GM19035 (cell line): ENCODE measurements around the gene SPTLC2.

Experiments
- ATAC-seq: cut with Tn5 transposase; IDR thresholded peaks from one replicate; pipeline ENCODE4 v1.9.1; 2021; ENCODE audit not compliant: unreplicated experiment

The SPTLC2 gene

DNA sequence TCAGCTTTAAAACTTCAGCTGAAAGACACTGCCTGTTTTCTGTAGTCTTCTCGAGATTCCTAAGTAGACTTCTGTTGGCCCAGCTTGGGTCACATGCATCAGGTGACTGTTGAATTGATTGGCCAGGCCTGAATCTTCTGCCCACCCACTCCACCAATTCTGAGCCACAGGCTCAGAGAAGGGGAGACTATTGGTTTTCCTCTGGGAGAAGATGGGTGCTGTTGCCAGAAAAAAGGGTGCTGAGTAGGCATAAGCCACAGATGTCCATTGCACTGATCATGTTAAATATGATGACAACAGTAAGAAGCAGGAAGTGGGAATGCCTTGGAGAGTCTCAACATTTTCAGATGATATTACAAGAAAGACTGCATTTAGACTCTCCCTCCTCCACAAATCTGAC, 6.8 kb upstream of the SPTLC2 start:
- ATAC-seq = no peak

DNA sequence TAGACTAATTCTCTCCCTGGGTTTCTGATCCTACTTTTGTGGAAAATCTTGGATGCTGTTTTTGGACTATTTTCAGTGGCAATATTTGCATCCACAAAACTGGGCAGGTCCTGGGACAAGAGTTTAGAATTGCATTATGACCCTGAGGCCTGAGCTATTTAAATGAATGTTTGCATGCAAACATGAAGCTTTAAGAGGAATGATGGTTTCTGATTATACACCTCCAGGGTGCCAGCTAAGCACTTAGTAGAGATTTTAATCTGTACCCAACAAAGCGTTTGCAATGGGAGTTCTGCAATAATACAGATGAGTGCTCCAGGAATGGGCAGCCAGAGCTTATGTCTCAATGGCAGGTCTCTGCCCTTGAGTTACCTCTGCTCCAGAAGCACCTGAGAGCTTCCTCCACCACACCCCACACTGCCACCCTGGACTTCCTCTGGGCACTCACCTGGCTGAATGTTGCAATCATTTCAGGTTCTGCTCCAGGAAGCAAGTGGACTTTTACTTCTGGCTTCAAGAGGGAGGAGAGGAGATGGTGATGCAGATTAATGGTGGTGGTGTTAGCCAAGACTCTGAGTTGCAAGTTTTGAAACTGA, 6.0 kb upstream of the SPTLC2 start:
- no peak for ATAC-seq

DNA sequence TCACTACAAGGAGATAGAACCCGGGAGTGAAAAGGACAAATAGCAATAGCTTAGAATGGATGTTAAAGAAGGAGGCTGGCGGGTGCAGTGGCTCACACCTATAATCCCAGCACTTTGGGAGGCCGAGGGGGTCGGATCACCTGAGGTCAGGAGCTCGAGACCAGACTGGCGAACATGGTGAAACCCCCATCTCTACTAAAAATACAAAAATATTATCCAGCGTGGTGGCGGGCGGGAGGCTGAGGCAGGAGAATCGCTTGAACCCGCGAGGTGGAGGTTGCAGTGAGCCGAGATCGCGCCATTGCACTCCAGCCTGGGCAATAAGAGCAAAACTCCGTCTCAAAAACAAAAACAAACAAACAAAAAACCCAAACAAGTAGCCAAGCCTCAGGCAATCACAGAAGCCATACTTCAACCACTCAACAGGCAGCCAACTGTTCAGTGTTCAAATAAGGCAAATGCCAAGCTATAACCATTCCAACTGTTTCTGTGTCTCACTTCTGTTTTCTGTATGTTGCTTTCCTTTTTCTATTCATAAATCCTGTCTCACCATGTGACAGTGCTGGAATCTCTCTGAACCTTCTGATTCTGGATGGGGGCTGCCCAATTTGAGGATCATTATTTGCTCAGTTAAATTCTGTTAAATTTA, 3.9 kb upstream of the SPTLC2 start:
- no peak for ATAC-seq

DNA sequence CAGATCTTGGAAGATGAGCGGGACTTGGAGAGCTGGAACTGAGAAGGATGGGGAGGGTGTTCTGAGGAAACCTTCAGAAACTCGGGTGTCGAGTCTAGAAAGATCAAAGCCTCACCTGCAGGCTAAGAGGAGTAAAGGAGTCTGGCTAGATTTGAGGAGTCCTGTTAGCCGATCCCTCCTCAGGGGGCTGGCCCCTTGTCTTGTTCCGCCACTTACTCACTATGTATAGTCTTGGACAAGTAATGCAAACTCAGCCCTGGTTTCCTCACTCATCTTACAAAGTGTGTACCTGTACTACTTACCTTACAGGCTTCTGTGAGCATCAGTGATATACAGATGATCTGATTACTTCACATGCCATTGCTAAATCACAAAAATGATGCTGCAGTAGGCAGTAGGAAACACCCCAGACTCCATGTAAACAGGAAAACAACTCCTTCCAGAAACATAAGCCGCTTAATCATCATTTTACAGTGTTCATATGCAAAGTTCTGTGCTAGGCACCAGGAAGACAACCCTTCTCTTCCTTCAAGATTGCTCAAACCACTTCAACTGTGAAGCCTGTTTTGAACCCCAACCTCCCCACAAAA, 2.0 kb upstream of the SPTLC2 start:
- no peak for ATAC-seq

DNA sequence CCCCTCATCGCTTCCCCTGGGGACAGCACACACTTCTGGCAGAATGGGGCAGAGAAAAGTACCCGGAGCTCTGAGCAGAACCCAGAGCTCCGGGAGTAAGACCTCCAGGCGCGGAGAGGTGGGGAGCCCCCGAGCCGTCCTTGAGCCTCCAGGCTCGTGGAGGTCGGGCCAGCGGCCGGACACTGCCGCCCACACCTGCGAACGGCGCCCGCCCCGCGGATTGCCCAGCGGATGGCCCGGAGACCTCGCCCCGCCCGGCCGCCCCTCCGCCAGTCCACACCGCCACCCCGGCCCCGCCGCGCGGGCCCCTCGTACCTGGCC, 344 bp downstream of the SPTLC2 start:
- peak; percentile 27 for ATAC-seq

DNA sequence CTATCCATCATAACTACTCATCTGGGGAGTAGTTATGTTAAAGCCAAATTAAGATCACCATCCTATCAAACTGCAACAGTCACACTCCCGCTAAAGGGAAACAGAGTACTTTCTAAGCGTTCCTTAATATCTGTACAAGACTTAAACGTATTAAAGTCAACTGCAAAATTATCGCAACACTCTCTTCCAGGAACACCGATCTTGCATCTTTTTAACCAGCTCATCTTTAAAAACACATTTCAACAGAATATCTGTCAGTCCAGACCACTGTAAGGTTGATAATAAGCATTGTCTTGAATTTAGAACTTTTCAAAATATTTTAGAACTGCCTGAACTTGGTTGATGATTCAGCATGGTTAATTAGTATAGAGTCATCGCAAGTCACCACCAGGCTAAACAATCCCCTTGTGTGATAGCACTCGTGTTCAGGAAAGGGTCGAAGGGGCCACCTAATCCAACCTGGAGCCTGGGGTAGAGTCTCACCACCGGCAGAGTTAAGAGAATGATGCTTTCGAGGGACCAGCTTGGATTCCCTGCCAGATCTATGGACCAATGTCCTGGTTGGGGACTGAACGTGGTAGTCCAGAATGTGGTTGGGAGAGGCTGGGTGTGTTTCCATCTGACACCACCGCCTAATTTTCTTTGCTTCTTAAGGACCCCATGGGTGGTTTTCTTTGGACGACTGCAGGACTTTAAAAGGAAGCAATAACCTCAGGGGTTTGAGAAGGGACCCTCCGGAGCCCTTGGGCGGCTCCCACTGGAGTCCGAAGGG, 890 bp downstream of the SPTLC2 start:
- no peak for ATAC-seq

DNA sequence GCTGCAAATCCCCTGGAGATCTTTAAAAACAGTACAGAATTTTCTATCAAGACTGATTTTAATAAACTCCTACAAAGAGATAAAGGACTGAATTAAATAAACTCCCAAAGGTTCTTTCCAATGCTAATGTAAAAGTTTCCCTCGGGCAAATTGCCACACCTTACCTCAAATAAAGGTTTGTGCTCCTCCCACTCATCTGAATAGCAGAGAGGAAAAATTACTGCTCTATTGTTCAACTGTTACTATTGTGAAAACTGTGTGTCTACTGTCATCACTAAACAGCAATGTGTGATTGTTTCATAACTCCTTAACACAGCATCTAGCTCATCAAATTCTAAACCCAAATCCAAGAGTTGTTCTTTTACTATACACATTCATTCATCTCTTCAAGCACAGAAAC, 3.2 kb downstream of the SPTLC2 start:
- ATAC-seq = no peak

DNA sequence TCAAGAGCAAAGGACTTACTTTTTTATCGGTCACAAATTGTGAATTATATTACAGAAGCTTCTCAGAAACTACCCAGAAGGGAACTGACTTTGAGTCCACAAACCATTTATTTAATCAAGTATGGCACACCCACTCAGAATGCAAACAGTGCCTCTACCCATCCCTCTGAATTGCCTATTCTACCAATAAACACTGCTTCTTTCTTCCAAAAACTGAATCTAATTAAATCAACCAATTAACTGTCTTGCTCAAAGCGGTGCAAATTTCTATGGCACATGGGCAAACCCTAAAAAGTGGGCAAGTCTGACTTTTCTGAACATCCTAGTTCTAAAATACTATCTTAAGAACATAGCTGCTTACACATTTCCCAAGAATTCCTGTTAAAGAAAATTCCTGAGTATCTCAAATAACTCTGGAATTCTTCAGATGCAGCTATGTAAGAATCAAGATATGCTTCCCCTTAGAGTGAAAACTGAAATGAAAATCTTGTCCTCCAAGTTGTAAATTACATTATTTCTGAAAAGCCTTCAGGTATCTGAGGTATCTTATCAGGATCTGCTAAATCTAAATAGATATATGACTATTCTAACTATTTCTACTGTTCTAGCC, 4.3 kb downstream of the SPTLC2 start:
- ATAC-seq = no peak

DNA sequence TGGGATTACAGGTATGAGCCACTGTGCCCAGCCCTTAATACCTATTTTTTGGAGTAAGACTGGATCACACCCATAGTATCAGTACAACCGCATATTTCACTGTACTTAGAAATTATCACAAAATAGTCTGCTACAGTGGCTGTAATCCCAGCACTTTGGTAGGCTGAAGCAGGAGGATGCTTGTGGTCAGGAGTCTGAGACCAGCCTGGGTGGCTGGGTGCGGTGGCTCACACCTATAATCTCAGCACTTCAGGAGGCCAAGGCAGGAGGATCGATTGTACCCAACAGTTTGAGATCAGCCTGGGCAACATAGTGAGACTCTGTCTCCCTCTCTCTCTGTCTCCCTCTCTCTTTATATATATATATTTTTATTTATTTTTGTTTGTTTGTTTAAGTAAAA, 5.9 kb downstream of the SPTLC2 start:
- ATAC-seq = no peak

DNA sequence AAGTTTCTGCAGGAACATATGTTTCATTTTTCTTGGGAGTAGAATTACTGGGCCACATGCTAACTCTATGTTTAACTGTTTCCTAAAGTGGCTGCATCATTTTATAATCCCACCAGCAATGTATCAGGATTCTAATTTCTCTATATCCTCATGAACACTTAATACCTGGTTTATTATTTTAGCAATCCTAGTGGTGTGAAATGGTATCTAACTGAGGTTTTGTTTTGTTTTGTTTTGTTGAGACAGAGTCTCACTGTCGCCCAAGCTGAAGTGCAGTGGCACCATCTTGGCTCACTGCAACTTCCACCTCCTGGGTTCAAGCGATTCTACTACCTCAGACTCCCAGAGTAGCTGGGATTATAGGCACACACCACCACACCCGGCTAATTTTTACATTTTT, 6.5 kb downstream of the SPTLC2 start:
- no peak for ATAC-seq

DNA sequence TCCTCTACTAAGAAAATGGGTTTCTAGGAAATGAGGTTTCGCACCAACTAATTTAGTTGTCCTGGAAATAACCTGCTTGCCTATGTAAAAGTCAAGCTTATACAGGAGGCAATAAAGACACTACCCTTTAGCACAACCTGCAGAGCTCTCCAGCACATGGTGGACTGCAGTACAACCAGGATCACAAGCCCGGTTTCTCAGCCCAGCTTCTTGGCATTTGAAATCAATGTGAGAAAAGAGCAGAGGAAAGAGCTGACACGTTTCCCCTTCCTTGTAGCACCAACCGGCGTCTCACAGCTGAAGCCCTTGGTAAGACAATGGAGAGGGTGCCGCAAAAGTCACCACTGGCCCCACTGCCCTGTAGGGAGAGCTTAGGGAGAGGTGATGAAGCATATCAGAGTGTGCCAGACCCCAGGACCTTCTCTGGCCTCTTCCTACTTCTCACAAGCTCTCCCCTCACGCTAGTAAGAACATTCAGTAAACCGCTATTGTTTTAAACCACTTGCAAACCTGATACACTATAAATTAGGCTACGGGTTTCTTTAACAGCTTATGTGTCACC, 8.6 kb downstream of the SPTLC2 start:
- no peak for ATAC-seq

DNA sequence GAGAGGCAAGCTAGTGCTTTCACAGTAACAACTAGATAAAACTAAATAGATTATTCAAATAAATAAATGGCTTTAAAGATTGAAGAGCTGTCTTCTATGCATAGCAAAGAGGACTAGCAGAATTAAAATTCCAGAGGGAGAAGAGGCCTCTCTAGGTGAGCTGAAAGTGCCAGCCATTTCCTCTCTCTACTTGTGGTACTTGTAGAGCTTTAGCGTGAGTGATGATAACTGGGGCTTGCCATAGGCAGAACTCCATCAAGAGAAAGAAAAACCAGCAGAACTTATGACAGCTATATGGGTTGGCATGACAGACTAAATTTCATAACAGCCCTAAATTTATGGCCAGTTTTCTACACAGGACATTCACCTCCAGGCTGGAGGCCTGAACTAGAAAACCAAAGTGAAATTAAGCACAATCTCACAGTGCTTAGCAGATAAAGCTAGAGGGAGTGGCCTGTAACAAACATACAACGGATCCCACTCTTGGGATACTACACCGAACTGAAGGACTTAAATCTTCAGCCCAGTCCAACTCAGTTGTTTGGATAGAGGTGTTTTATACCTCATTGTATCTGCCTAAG, 11.0 kb downstream of the SPTLC2 start:
- ATAC-seq = no peak

DNA sequence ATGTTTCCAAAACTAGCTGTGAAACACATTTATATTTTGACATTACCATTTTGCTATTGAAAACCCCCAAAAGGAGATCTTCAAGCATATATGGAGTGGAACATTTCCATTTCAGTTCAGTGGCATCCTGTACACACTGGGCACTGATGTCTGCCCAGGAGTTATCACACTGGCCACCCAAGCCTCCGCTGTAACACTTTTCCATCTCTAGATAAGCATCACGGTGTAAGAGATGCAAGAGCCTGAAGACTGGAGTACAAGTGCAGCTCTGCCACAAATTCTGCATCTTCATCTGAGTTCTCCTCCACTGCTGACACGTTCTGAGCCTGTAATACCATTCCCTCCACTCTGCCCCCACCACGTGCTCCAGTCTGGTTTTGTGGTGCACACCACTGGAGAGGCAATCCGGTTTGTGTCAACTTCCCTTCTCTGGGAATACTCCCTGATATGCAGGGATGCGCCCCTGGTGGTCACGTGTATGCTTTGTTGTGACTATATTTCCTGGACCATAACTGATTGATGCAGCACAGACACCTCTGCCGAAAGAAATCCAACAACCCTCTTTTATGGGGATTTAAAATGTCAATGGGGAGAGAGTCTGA, 12.7 kb downstream of the SPTLC2 start:
- ATAC-seq = no peak

DNA sequence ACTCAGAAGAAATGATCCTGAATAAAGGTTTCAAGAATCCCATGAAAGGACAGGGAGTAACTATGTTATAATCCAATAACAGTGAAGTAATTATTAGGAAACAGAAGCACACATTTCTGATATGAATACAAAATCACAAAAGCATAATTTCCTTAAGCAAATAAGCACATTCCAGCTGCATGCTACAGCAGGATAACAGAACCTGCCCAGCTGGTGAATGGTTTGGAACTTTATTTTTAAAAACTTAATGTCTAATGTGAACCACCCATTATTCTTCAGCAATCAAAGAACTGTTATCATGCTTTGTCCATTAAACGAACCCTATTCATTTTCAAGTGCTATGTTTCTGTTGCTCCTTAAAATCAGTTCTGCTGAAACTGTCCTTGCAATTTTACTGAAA, 13.4 kb downstream of the SPTLC2 start:
- ATAC-seq = no peak

DNA sequence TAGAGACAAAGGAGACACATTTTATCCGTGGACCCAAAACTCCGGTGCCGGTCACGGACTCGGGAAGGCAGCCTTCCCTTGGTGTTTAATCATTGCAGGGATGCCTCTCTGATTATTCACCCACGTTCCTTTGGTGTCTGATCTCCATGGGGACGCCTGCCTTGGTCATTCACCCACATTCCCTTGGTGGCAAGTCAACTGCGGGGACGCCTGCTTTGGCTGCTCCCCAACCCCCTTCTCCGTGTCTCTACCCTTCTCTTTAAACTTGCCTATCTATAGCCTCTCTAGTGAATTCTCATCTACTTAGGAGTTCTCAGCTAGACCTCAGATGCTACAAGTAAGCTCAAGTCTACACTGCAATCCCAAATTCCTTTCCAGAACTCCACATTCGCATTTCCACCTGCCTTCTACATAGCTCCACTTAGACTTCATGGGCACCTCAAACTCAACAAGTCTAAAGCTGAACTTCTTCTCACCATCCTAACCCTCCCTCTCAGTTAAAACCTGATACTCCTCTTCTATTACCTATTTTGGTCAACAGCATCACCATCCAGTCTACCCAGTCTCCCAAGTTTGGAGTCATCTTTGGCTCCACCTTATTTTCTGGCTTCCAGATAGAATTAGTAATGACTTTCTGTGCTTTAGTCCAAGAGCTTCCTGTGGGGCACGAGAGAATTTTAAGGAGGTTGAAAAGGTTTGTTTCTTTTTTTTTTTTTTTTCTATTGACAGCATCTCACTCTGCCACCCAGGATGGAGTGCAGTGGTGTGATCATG, 14.4 kb downstream of the SPTLC2 start:
- no peak for ATAC-seq

DNA sequence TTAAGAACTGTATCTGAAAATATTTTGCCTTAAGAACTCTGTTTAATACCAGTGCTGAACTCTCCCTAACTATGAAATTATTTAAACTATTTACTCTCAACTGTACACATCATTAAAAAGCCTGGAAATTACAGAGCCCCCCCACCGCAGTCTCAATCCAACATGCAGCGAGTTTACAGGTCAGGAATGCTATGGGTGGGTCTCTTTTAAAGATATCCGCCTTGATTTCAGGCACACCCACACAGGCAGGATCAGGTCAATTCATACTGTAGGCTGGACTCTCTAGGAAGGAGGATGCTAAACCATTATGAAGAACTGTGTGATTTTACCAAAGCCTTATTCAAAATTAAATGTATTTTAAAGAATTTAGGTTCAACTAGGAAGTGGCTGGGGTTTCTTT, 16.5 kb downstream of the SPTLC2 start:
- ATAC-seq = no peak

DNA sequence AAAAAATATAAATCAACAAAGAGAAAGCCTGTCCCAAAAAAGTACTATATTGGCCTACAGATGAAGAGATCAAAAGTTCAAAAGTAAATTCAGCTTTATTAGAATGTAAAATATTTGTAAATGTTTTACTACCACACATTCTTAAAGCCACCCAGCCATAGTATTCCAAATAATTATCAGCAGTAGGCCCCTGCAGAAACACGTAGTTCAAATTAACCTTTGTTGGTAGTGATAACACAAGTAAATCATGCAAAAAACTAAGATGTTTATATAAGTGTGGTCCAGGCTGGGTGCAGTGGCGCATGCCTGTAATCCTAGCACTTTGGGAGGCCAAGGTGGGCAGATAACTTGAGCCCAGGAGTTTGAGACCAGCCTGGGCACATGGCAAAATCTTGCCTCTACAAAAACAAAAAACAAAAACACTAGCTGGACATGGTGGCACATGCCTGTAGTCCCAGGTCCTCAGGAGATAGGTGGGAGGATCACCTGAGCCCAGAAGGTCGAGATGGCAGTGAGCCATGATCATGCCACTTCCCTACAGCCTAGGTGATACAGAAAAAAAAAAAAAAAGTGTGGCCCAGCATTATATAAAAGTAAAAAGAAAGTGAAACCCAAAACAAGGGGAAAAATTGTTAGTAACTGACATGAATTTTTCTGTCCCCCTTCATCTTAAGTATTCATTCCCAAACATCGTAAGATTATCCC, 17.9 kb downstream of the SPTLC2 start:
- no peak for ATAC-seq

DNA sequence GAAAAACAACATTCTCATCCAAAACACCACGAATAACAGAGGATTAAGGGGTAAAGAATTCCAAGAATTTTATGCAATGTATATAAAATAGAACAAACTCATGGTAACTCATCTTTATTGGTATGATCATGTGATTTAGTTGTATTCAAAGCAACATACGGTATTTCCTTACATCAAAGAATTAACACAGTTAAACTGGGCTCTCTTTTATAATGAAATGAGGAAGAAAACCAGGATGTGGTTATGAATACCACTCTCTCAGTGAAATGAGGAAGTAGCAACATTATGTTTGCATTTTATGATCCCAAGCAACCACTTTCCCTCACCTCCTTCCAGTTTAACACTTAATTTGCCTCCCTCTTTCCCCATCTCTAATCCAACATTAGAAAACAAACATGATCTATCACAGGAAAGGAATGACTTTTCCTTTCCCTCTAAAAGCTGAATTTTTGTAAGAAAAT, 22.9 kb downstream of the SPTLC2 start:
- peak; percentile 79 for ATAC-seq

DNA sequence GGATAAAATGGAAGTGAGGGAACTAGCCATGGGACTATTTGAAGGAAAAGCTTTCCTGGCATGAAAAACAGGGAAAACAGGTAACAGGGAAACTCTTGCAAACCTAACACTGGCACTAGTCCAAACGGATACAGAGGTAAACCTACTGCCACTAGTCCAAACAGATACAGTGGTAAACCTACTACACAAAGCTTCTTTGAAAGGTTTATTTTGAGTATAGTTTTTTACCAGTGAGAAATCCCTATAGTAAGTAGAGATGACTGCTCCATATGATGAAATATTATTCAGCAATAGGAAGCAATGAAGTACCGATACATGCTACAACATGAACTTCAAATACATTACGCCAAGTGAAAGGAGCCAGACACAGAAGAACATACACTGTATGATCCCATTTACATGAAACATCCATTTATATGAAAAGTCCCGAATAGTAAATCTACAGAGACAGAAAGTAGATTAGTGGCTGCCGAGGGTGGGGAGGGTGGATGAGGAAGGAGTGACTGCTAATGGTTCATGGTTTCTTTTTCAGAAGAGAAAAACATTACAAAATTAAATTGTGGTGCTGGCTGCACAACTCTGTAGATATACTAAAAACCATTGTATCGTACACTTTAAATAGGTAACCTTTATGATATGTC, 25.5 kb downstream of the SPTLC2 start:
- no peak for ATAC-seq
